ENCODE measurements around the gene RFX4.

RFX4 gene

DNA sequence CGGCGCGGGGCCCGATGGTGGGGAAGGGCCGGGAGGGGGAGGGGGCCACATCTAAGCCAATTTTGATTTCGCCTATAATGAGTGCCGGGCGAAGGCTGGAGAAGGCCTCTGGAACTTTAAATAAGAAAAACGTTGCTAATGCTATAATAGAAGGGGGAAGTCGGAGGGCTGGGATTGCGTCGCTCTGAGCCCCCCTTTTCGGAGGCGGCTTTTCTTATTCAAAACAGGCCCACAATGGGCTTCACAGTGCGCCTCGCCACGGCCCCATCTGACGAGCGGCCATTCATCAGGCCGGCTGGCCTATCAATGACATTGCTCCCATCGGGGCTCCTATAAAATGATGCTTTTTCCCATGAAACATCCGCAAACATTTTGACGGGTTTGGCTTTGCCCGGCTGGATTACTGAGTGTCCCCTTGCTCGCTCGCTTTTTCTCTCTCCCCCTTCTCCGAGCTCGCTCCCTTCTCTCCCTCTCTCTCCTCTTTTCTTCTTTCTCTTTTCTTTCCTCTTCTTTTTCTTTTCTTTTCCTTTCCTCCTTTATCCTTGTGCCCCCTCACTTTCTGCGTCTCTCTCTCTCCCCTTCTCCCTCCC lies at the start of gene RFX4:
TSS of gene RFX4 (plus strand) at position 364 of the 590 bp plus-strand sequence. CDS start 317 bp downstream, outside the sequence.
- no peak for DNase-seq (ENCODE audit: low read depth)

- DNase-seq (ENCODE audit: low read depth) = no peak
Observed at GRCh38 chr12:106541201-106541600, 41.6 kb upstream of the RFX4 start.

GRCh38 chr12:106551410-106551809 lies 31.4 kb upstream of the RFX4 start:
- DNase-seq (ENCODE audit: low read depth) = no peak

GRCh38 chr12:106552228-106552627 lies 30.6 kb upstream of the RFX4 start:
- DNase-seq (ENCODE audit: low read depth) = no peak

- no peak for DNase-seq (ENCODE audit: low read depth)
Observed at GRCh38 chr12:106564678-106565329, 18.0 kb upstream of the RFX4 start.

- DNase-seq (ENCODE audit: low read depth) = no peak
Observed at GRCh38 chr12:106566771-106567170, 16.0 kb upstream of the RFX4 start.

- no peak for DNase-seq (ENCODE audit: low read depth)
Observed at GRCh38 chr12:106573239-106573638, 9.6 kb upstream of the RFX4 start.

- DNase-seq (ENCODE audit: low read depth) = no peak
Observed at GRCh38 chr12:106576848-106577247, 6.0 kb upstream of the RFX4 start.

DNA sequence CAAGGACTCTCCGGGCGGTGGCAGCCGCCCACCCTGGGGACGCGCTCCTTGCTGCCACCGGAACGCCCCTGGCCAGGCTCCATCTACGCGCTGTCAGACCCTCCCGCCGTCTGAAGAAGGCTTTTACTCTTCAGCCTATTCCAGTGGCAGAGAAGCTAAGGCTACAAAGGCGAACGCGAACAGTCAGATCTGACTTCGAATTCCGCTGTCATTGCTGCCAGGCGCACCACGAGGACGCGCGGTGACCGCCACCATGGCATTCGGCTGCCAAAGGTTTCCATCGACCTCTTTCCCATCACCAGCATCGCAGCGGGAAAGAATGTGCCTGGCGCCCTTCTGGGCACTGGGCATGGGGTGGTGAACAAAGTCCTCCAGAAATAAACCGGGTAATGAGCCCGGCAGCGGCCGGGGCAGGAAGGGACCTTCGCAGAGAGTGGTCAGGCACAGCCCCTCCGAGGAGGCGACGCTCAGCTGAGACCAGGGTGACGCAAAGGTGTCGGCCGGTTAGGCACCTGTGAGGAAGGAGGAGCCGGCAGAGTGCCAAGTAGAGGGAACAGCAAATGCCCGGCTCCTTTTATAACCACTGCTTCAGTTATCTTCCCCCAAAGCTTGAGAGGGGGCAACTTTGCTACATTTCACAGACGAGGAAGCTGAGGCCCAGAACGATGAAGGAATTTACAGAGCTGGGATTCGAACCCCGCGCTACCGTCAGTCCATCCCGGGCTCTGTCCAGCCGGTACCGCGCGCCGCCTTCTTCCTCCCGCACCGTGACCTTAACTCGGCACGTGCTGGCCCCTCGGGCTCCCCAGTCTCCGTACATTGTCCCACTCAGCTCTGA lies 1.9 kb upstream of the RFX4 start:
- DNase-seq (ENCODE audit: low read depth) = no peak

GRCh38 chr12:106581543-106582248 lies 1.1 kb upstream of the RFX4 start:
- no peak for DNase-seq (ENCODE audit: low read depth)

- no peak for DNase-seq (ENCODE audit: low read depth)
Observed at GRCh38 chr12:106582249-106582591, 584 bp upstream of the RFX4 start.

GRCh38 chr12:106583242-106584103 lies 669 bp downstream of the RFX4 start:
- no peak for DNase-seq (ENCODE audit: low read depth)

DNA sequence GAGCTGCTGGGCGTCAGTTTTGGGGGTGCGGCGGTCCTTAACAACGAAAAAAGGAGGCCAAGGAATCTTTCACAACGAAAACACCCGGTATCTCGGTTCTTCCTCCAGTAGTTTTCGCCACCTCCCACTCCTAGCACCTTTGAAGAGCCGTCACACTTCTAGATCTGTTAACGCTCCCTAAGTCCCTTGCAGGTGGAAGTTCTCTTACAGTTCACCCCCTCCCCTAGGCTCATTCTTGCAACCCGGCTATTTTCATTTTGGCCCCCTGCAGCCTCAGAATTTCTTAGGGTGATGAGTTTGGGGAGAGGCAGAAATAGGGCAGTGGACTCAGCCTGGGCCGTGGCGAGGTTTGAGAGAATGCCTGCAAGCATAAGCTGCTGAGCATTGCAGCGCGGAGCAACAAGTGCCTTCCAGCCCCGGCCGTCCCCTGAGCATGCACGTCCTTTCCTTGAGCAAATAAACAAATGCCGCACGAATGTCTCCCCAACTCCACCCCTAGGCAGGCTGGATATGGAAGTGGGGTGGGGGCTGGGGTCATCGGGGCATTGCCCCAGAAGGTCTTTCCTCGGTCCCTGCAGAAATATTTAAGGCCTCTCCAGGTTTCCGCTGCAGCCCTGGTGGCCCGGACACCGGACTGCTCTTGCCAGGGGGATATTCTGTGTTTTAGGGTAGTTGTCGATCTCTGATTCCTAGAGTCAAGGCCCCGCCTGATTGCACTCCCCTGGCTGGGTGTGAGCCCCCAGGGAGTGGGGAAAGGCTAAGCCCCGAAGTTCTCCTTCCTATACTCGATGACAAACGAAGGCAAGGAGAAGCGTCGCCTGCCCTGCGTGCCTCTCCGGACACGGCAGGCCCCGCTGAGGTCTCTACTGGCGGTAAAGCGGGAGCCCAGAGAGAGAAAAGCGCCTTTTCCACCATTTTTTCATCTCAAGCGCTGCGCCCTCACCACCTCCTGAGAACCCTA lies 1.6 kb downstream of the RFX4 start:
- no peak for DNase-seq (ENCODE audit: low read depth)

- no peak for DNase-seq (ENCODE audit: low read depth)
Observed at GRCh38 chr12:106585105-106585520, 2.3 kb downstream of the RFX4 start.

DNA sequence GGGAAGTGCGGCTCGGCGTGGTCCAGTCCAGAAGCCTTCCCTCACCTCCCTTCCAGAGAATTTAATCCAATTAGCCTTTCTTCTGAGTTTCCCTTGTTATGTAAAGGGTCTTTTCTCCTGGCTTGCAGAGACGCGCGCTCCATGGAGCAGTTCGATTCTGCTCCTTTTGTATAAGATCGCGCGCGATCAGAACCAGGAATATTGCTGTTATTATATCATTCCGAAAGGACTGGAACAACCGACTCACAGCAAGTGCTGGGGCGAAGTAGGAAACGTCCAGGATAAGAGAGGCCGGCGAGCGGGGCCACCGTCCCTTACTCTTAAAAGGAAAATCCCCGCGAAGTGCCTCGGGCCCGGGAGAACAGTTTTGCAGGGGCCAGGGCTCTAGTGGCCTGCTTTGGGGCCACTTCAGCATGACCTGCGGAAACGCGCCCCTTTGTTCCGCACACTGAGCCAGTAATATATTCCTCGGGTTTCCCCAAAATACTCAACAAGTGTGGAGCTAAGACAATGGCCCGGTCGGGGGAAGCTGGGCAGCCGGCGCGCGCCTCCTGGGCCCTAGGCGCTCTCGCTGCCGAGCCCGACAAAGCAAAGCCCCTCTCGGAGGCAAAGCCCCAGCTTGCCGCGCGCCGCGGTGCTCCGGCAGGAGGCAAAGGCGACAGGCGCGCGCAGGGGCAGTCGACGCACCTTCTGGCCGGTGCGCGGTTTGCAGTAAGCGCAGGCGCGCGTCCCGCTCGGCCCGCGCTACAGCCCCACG lies 2.9 kb downstream of the RFX4 start:
- DNase-seq (ENCODE audit: low read depth) = no peak

DNA sequence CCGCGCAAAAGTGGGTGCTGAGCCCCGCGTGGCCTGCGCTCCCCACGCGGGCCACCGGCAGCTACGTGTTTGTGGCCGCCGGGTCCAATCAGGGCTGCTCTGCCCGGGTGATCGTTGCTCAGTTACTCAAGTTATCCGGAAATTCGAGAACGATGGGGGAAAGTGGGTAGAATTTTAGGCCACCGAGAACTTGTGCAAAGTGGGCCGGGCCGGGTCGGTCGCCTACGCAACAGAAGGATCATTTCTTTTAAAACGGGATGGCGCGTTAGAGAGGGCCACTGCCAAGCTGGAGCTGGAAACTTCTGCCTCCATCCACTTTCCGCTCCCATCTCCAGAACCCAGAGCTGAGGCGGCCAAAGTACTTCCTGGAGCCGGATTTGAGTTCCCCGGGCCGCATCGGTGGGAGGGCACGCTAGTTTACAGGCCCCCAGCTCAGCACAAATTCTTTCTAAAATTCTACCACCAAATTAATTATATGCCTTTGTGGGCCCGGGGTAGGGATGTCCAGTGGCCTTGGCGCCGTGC lies 3.5 kb downstream of the RFX4 start:
- DNase-seq (ENCODE audit: low read depth) = no peak

- no peak for DNase-seq (ENCODE audit: low read depth)
Observed at GRCh38 chr12:106586803-106587684, 4.2 kb downstream of the RFX4 start.

- DNase-seq (ENCODE audit: low read depth) = no peak
Observed at GRCh38 chr12:106588771-106589170, 6.0 kb downstream of the RFX4 start.

Data from activated T-helper 9 cell treated with anti-CD3 and anti-CD28 coated beads, Interleukin-2, amount 50 U/mL, for 16 hours (primary cell).